NCI-H82 (cell line): ENCODE results near the gene RNF212.

Source experiments
- DNase-seq: peaks from one replicate; lab custom pipeline; 2025; lab: John Stamatoyannopoulos, UW

Gene RNF212

GRCh38 chr4:1115528-1116293, 2.3 kb upstream of the RNF212 start:
- no peak for DNase-seq

DNA sequence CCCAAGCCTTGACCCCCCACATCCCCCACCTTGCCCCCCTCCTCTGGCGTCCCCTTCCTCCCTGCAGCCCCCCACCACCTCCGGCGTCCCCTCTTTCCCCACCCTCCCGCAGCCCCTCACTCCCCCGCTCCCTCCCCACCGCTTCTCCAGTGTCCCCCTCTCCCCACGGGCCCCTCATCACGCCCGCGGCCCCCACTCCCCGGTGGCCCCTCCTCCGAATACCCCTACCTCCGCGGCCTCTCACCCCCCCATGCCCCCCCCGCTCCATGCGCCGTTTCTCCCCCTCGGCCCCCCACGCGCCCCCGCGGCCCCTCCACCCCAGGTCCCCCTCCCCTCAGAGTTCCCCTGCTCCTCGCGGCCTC, 562 bp downstream of the RNF212 start:
- no peak for DNase-seq

DNA sequence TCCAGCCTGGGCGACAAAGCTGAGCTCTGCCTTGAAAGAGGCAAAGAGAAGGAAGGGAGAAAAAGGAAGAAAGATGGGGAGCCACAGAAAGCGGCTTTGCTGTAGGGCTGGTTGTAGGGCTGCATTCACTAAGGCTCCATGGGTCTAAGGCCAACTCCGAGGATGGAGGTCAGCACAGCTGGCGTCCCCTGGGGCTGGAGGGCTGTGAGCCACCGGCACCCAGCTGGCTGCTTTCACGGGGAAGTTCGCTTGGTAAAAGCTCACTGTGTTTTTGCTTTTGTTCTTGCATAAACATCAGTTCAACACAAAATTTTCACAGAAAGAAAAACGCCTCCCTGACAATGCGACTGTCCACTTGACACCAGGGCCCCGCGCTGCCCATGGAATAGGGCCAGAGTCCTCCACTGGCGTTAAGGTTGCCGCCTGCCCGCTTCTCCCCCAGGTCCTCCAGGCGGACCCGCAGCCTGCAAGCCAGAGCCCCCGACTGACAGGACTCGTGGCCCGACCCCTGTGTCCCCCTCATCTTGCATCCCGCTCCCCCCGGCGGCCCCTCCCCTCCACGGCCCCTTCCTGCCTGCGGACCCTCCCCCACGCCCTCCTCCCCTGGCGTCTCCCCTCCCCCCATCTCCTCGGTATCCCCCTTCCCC, 1.1 kb downstream of the RNF212 start:
- no peak for DNase-seq

GRCh38 chr4:1111259-1111809, 2.0 kb downstream of the RNF212 start:
- DNase-seq: no peak

GRCh38 chr4:1109898-1110506, 3.4 kb downstream of the RNF212 start:
- no peak for DNase-seq

DNA sequence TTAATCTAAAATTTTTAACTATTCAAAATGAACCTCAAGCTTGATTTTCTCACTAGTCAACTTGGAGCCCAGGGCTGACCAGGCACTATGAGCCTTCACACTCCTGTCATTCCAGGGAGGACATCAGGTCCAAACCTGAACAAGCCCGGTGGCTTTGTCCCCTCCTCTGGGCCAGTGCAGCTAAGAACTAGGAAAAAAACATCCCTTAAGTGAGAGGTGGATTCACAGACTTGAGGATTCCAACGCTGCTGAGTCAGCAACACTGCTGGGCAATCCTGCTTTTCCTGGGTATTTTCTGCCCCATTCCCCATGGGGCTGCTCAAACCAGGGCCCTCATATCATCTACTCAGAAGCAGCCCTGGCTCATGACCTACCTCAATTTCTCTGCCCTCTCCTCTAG, 4.0 kb downstream of the RNF212 start:
- no peak for DNase-seq

DNA sequence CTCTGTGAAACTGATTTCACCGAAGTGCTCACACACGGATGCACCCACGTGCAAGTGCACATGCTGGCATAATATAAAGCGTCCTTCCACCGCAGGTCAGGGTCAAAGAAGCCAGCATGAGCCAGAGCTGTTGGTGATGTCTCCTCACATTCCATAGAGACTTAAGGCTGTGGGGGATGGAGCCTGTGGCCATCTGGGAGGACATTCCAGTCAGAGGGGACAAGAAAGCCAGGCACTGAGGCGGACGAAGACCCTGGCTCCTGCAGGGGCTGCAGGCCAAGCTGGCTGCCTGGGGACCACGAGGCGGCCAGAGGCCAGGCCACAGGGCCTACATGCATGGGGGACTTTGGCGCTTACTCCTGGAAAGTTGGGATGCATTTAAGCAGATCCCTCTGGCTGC, 7.7 kb downstream of the RNF212 start:
- DNase-seq: no peak

DNA sequence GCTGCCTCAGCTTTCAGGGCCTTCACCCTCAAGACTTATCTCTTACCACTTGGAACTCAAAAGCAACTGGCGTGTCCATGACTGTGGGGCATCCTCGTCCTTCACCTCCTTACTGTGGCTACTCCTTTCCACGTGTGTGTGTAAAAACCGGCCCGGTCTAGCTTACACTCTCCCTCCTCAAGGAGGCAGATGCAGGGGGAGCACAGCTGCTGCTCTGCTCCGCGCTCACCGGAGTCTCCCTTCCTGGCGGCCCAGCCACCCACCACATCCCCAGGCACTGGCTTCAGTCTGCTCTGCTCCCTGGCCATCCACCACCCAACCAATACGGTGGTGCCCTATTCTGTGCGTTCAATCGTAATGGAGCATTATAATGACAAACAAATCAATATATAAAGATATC, 8.3 kb downstream of the RNF212 start:
- DNase-seq: no peak

DNA sequence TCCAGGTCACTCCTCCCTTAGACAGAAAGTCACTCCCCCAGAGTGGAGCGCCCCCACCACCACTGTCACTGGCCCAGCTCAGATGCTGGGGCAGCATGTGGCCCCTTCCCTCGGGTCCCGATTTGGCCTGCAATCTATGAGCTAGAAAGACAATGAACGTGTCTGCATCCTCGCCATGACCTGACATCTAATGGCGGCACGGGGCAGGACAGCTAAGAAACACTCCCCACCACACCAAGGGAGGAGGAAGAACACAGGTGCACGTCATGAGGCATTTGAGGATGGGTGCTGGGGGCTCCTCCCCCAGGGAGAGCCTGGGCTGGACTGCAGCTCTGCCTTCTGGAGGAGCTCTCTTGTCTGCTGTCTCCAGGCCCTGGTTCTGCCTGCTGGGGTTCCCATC, 8.7 kb downstream of the RNF212 start:
- no peak for DNase-seq

- DNase-seq: no peak
Measured at GRCh38 chr4:1099684-1100335, 13.6 kb downstream of the RNF212 start.

- no peak for DNase-seq
Measured at GRCh38 chr4:1099270-1099669, 14.1 kb downstream of the RNF212 start.

- no peak for DNase-seq
Measured at GRCh38 chr4:1098311-1098925, 14.9 kb downstream of the RNF212 start.

- DNase-seq: no peak
Measured at GRCh38 chr4:1097553-1097952, 15.8 kb downstream of the RNF212 start.

DNA sequence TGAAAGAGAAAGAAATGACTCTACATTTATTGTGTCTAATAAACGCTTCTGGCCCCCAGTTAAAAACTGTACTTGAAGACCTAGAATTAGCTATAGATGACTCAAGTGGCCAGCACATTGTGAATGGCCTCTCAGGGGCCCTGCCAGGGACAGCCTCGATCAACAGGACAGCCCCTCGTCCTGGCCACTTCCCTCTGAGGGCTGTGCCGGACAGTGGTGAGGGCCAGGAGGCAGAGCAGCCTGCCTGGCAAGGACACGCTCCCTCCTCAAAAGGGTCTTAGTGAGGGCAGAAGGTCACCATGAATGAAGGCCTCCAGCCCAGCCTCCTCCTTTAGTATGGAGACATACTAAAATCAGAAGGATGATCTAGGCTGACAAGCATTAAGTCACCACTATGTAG, 16.5 kb downstream of the RNF212 start:
- DNase-seq: no peak

DNA sequence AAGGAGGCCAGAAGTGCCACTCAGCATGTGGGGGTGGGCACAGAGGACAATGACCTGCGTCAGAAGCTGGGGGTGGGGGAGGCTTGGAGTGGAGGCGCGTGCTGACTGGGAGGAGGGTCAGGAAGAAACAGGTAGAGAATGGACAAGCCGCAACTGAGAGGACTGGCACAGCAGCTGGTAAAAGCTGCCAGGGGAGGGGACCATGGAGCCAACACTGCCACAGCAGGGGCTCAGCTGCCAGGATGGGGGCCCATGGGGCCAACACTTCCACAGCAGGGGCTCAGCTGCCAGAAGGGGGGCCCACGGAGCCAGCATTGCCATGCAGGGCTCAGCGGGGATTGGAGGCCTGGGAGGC, 19.1 kb downstream of the RNF212 start:
- no peak for DNase-seq

- no peak for DNase-seq
Measured at GRCh38 chr4:1093391-1094335, 19.7 kb downstream of the RNF212 start.

DNA sequence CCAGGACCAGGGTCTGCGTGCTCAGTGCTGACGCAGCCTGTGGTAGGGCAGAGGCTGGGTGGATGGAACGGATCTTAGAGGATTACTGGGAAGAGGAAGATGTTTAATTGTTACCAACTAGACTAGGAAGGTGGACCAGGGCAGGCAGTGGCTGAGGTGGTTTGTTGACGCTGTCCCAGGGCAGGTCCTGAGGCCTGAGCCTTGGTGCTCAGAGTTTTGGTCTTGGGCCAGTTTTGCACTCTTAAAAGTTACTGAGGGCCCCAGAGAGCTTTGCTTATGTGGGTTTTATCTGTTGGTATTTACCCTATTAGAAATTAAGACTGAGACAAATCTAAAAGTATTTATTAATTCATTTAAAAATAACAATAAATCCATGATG, 20.4 kb downstream of the RNF212 start:
- DNase-seq: no peak

DNA sequence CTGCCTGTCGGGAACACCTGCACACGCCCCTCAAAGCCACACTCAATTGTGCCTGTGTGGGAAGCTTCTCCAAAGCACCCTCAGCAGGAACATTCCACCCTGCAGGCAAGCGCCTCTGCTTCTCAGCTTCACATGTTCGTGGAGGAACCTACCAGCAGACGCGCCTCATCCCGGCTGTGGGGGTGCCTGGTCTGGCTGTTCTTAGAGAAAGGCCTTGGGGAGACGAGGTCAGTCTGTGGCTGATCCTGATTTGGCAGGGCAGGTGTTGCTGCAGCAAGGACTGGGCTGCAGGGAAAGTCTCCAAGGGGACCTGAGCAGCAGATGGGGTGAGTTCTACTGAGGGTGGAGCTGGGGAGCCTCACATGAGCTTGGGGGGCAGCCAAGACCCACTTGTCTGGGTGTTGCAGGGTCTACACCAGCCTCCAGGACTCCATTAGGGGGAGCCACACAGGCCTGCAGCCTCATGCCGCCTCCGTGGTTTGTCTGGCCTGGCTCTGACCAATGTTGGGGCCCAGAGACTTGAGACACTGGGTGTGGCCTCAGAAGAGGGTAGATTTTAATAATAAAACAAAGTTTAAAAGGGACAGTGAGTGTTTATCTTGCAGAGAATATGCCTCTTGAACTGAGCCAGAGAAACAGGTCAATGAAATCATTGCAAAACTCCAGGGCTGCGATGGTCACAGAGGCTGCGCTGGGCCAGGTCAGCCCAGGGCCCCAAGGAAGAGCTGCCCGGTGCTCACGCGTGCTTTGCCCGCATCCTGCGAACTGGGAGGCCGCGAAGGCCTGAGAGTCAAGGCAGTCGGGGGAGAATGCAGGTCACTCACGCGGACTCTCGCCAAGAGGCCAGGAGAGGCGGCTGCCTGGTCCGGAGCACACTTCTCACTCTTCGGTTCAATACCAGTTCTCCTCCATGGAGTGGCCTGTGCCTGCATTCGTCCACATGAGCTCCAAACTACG, 21.1 kb downstream of the RNF212 start:
- DNase-seq: no peak

GRCh38 chr4:1091561-1091995, 21.8 kb downstream of the RNF212 start:
- DNase-seq: no peak
